GM12873 (cell line): Measurements from ENCODE around the gene DAPK3.

ENCODE experiments used
- CTCF ChIP-seq: IDR thresholded peaks from 2 replicates; pipeline ENCODE4 v1.5.1; 2012; ENCODE audit warnings: low read depth, mild to moderate bottlenecking, moderate library complexity, low read length, control low read depth; ENCODE audit not compliant: insufficient read depth; ENCODE audit errors: missing control alignments

Gene DAPK3

GRCh38 chr19:3985643-3986259 is 14.9 kb upstream of the DAPK3 start:
- TF ChIP-seq CTCF: no peak

GRCh38 chr19:3984908-3985642 is 14.2 kb upstream of the DAPK3 start, which contains the start of gene EEF2:
EEF2 (minus strand) TSS chr19:3985463; CDS start chr19:3985380, 83 bp downstream.
- TF ChIP-seq CTCF: no peak

- no peak for TF ChIP-seq CTCF
These were observed 13.6 kb upstream of the DAPK3 start for GRCh38 chr19:3984584-3984907.

GRCh38 chr19:3983936-3984583 is 13.2 kb upstream of the DAPK3 start:
- no peak for TF ChIP-seq CTCF

GRCh38 chr19:3983542-3983914 is 12.6 kb upstream of the DAPK3 start:
- no peak for TF ChIP-seq CTCF

GRCh38 chr19:3982701-3983541 is 12.0 kb upstream of the DAPK3 start:
- no peak for TF ChIP-seq CTCF
